Measurements from ENCODE around the gene HNRNPDL. TPM values are rescaled to one million over a fixed set of nuclear protein-coding genes. Genes with fewer than 3 reads are reported as not detected.

Gene HNRNPDL
- total and polyA plus RNA-seq, 2 of the 13 experiments (the other 11 are each of a cell fraction or from before 2014, with no cell fraction given): 167 to 414 TPM

- peak; percentile 68 for TF ChIP-seq ZNF687 (CRISPR knock-in tag; IDR thresholded peaks at IDR 0.05)
- no peak for TF ChIP-seq TFE3 (CRISPR knock-in tag; IDR thresholded peaks at IDR 0.05)
- 0 out of 2 replicates have a peak, but pooled peaks have one; percentile 39 for TF ChIP-seq EED (CRISPR knock-in tag; IDR thresholded peaks at IDR 0.05)
- TF ChIP-seq ZNF446 (CRISPR knock-in tag; IDR thresholded peaks at IDR 0.05): peak; percentile 52; the same call in 1 of the 2 replicates
- TF ChIP-seq ZSCAN21 (CRISPR knock-in tag; IDR thresholded peaks at IDR 0.05; ENCODE audit: borderline replicate concordance): peak; percentile 63; the same call in 1 of the 2 replicates
- no peak for TF ChIP-seq TRIM22 (IDR thresholded peaks at IDR 0.05)
- TF ChIP-seq PRMT3 (CRISPR knock-in tag; IDR thresholded peaks at IDR 0.05; ENCODE audit: borderline replicate concordance, low read depth): no peak
- no peak for TF ChIP-seq CC2D1A (CRISPR knock-in tag; IDR thresholded peaks at IDR 0.05)
- TF ChIP-seq ZSCAN20 (CRISPR knock-in tag; IDR thresholded peaks at IDR 0.05; ENCODE audit: borderline replicate concordance): 0 out of 2 replicates have a peak, but pooled peaks have one; percentile 33
- TF ChIP-seq ZNF362 (CRISPR knock-in tag; IDR thresholded peaks at IDR 0.05; ENCODE audit: borderline replicate concordance): no peak
- TF ChIP-seq HOXA3 (CRISPR knock-in tag; IDR thresholded peaks at IDR 0.05): peak; percentile 97
- TF ChIP-seq TAF1 (CRISPR knock-in tag; IDR thresholded peaks at IDR 0.05): peak; percentile 90
- TF ChIP-seq MED8 (CRISPR knock-in tag; IDR thresholded peaks at IDR 0.05; ENCODE audit: insufficient replicate concordance): peak; percentile 50
- TF ChIP-seq SMARCE1 (IDR thresholded peaks at IDR 0.05; ENCODE audit: borderline replicate concordance): no peak
- TF ChIP-seq ZNF280D (CRISPR knock-in tag; IDR thresholded peaks at IDR 0.05): no peak; the same call in 1 of the 2 replicates
Observed at GRCh38 chr4:82428969-82429727, 1.1 kb downstream of the HNRNPDL start (continued).
